Eye (tissue), 1 donor: ENCODE results near the gene TAF4.

Source experiments
- DNase-seq: peaks from one replicate; pipeline ENCODE4 v3.0.0-alpha.2; 2015

The TAF4 gene

GRCh38 chr20:62018437-62019143 lies 47.1 kb downstream of the TAF4 start:
- no peak for DNase-seq

GRCh38 chr20:62015540-62016288 lies 50.0 kb downstream of the TAF4 start:
- DNase-seq: no peak

GRCh38 chr20:62014889-62015537 lies 50.7 kb downstream of the TAF4 start:
- no peak for DNase-seq

GRCh38 chr20:62014488-62014775 lies 51.2 kb downstream of the TAF4 start:
- no peak for DNase-seq

GRCh38 chr20:62012631-62013030 lies 53.0 kb downstream of the TAF4 start:
- no peak for DNase-seq

- no peak for DNase-seq
These were observed 53.6 kb downstream of the TAF4 start for GRCh38 chr20:62011938-62012534.

GRCh38 chr20:62011403-62011790 lies 54.3 kb downstream of the TAF4 start:
- DNase-seq: no peak

GRCh38 chr20:62010551-62011402 lies 54.9 kb downstream of the TAF4 start:
- DNase-seq: peak; percentile 75

GRCh38 chr20:62009869-62010445 lies 55.7 kb downstream of the TAF4 start:
- DNase-seq: no peak

GRCh38 chr20:62009322-62009721 lies 56.4 kb downstream of the TAF4 start:
- no peak for DNase-seq

- DNase-seq: no peak
These were observed 57.0 kb downstream of the TAF4 start for GRCh38 chr20:62008643-62009183.

GRCh38 chr20:62007127-62007647 lies 58.5 kb downstream of the TAF4 start:
- DNase-seq: no peak

- DNase-seq: no peak
These were observed 59.2 kb downstream of the TAF4 start for GRCh38 chr20:62006482-62006881.

GRCh38 chr20:62004614-62005013 lies 61.1 kb downstream of the TAF4 start:
- DNase-seq: no peak

- no peak for DNase-seq
These were observed 61.9 kb downstream of the TAF4 start for GRCh38 chr20:62003567-62004405.

- no peak for DNase-seq
These were observed 62.7 kb downstream of the TAF4 start for GRCh38 chr20:62002882-62003480.

GRCh38 chr20:62001178-62001715 lies 64.4 kb downstream of the TAF4 start:
- no peak for DNase-seq

- DNase-seq: no peak
These were observed 67.1 kb downstream of the TAF4 start for GRCh38 chr20:61998343-61999121.

- DNase-seq: no peak
These were observed 67.8 kb downstream of the TAF4 start for GRCh38 chr20:61997891-61998290.
